NT2/D1 (cell line): ENCODE results near the gene TERB2.
"Not testable (repeated sequence)": the region's sequence is repeated elsewhere in the genome, so short reads cannot be mapped to it uniquely, and the experiment has no call there.

Experiments used
- SUZ12 ChIP-seq: IDR thresholded peaks from 2 replicates; pipeline ENCODE4 v1.6.1; 2011; ENCODE audit not compliant: insufficient read length, insufficient read depth; ENCODE audit errors: extremely low read depth
- YY1 ChIP-seq: IDR thresholded peaks from 2 replicates; pipeline ENCODE4 v1.6.1; 2011; ENCODE audit not compliant: insufficient read length, insufficient read depth
- ZNF274 ChIP-seq: IDR thresholded peaks from 2 replicates; pipeline ENCODE4 v1.6.1; 2011; ENCODE audit warnings: mild to moderate bottlenecking, low read depth, low read length

GRCh38 chr15:44986346-44987055, 30.0 kb downstream of the TERB2 start:
- not testable (repeated sequence) for TF ChIP-seq YY1, SUZ12, ZNF274
